Nephron progenitor cell (in vitro differentiated cells): ENCODE data around the gene WDR55.

Experiments
- DNase-seq: peaks from one replicate; pipeline ENCODE4 v3.0.0; 2021
- H3K27ac Mint-ChIP-seq: 2 replicates; pipeline ENCODE4 v1.8.0; 2021; ENCODE audit warnings: mild to moderate bottlenecking, moderate library complexity, mixed read lengths
- H3K27me3 Mint-ChIP-seq: 2 replicates; pipeline ENCODE4 v1.8.0; 2021; ENCODE audit warnings: mild to moderate bottlenecking, low read depth, mixed read lengths; ENCODE audit not compliant: poor library complexity
- H3K36me3 Mint-ChIP-seq: 2 replicates; pipeline ENCODE4 v1.8.0; 2021; ENCODE audit warnings: low read depth, mixed read lengths
- H3K4me1 Mint-ChIP-seq: 2 replicates; pipeline ENCODE4 v1.8.0; 2021; ENCODE audit warnings: mixed read lengths
- H3K4me3 Mint-ChIP-seq: 2 replicates; pipeline ENCODE4 v1.8.0; 2021; ENCODE audit warnings: mild to moderate bottlenecking, moderate library complexity, mixed read lengths
- H3K9me3 Mint-ChIP-seq: 2 replicates; pipeline ENCODE4 v1.8.0; 2021; ENCODE audit warnings: mild to moderate bottlenecking, moderate library complexity, mixed read lengths
- TF ChIP-seq, protein P1 (sequence below): fragments of 200-600 bp; sonication (generic); IDR thresholded peaks from 2 replicates; pipeline ENCODE4 v1.5.0; 2021; ENCODE audit warnings: antibody characterized with exemption

The WDR55 gene

GRCh38 chr5:140671472-140672125 is 6.9 kb downstream of the WDR55 start:
- TF ChIP-seq, protein P1, sequence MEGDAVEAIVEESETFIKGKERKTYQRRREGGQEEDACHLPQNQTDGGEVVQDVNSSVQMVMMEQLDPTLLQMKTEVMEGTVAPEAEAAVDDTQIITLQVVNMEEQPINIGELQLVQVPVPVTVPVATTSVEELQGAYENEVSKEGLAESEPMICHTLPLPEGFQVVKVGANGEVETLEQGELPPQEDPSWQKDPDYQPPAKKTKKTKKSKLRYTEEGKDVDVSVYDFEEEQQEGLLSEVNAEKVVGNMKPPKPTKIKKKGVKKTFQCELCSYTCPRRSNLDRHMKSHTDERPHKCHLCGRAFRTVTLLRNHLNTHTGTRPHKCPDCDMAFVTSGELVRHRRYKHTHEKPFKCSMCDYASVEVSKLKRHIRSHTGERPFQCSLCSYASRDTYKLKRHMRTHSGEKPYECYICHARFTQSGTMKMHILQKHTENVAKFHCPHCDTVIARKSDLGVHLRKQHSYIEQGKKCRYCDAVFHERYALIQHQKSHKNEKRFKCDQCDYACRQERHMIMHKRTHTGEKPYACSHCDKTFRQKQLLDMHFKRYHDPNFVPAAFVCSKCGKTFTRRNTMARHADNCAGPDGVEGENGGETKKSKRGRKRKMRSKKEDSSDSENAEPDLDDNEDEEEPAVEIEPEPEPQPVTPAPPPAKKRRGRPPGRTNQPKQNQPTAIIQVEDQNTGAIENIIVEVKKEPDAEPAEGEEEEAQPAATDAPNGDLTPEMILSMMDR: no peak
- Mint-ChIP-seq H3K4me1 (peaks cover 1% of the 10 kb centered on the region), H3K27me3 (peaks cover 4% of the 10 kb centered on the region), H3K4me3 (no peak overlapping the region), H3K27ac (peak overlapping the region; percentile 39), H3K36me3 (peaks cover 62% of the 10 kb centered on the region), H3K9me3 (no peaks in the 10 kb centered on the region)
- DNase-seq: no peak

DNA sequence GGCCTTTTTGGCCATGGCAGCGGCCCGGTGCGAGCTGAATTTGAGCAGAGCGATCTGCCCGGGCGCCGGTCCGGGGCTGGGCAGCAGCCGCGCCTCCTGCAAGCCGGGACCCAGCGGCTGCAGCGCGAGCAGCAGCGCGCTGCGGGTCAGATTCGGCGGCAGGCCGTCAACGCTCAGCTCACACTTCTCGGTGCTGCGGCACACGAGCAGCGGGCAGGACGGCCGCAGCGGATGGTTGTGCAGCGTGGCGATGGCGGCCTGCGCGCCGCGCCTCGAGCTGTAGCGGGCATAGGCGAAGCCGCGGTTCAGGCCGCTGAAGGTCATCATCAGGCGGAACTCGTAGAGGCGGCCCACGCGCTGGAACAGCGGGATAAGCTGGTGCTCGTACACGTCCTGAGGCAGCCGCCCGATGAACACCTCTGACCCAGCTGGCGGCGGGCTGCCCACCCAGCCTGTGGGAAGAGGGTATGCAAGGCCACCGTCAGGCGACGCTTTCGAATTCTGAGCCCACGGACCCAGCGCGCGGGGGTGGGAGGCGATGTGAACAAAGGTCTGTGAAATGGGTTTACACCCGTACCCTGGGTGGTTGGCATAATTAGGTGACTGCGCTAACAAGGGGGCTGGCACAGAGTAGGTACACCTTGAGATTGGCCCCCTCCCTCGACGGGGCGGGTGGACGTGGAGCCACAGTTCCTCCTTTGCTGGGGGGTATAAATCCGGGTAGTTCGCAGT is 7.9 kb downstream of the WDR55 start:
- peak; percentile 41 for DNase-seq
- Mint-ChIP-seq H3K27me3 (peaks cover 4% of the 10 kb centered on the region), H3K4me3 (no peak overlapping the region), H3K9me3 (no peaks in the 10 kb centered on the region), H3K36me3 (peaks cover 60% of the 10 kb centered on the region), H3K4me1 (no peaks in the 10 kb centered on the region), H3K27ac (no peak overlapping the region)
- TF ChIP-seq, protein P1: no peak

DNA sequence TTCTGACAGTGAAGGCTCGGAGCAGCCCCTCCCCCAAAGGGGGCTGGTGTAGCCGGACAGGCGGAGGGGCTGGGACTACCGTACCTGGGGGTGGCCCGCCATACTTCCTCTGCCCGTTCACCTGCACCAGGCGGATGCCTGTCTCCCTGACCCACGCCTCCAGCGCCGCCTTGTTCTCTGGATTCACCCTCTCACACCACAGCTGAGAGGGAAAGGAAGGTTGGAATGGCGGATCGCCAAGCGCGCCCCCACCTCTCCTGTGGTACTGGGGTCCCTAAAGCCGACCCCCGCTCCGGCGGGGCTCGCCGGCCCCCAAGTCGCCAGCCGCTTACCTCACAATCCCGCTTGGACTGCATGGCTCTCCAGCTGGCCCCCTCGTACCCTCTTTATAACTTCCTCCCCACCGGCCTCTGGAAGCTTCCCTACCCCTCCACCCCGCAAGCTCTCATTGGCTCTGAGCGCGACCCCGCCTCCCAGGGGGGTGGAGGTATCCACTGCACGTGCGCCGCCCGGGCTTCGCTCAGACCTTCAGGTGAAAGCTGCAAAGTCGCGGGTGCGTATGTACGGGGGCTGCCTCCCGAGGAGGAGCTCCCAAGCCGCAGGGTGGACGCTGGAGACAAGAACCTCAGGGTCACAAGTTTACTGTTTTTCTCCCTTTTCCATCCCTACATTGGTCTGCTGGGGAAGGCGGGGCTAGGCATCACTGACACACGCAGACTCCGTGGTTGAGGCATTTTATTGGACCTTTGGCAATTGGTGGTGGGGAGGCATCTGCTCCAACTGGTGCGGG is 8.7 kb downstream of the WDR55 start, which contains the start of gene DND1:
Gene DND1 (minus strand): TSS at position 390 of the 790 bp plus-strand sequence. CDS start 34 bp downstream, at position 356.
- TF ChIP-seq, protein P1: no peak
- H3K27ac Mint-ChIP-seq: peak within 1 kb of the TSS; percentile 81
- peaks cover 4% of the 10 kb centered on the region for H3K27me3 Mint-ChIP-seq
- H3K4me1 Mint-ChIP-seq: no peaks in the 10 kb centered on the region
- no peak within 1 kb of the TSS for H3K4me3 Mint-ChIP-seq
- H3K9me3 Mint-ChIP-seq: no peaks in the 10 kb centered on the region
- H3K36me3 Mint-ChIP-seq: peaks cover 60% of the 10 kb centered on the region
- no peak for DNase-seq

GRCh38 chr5:140674211-140674610 is 9.5 kb downstream of the WDR55 start:
- DNase-seq: no peak
- Mint-ChIP-seq H3K9me3 (no peaks in the 10 kb centered on the region), H3K4me3 (no peak overlapping the region), H3K36me3 (peaks cover 57% of the 10 kb centered on the region), H3K4me1 (no peaks in the 10 kb centered on the region), H3K27ac (peak overlapping the region; percentile 81), H3K27me3 (peaks cover 4% of the 10 kb centered on the region)
- TF ChIP-seq, protein P1: no peak

- H3K27ac Mint-ChIP-seq: peak overlapping the region; percentile 75
- peaks cover 4% of the 10 kb centered on the region for H3K27me3 Mint-ChIP-seq
- TF ChIP-seq, protein P1: no peak
- no peaks in the 10 kb centered on the region for H3K4me1 Mint-ChIP-seq
- no peaks in the 10 kb centered on the region for H3K9me3 Mint-ChIP-seq
- no peak overlapping the region for H3K4me3 Mint-ChIP-seq
- H3K36me3 Mint-ChIP-seq: peaks cover 57% of the 10 kb centered on the region
- no peak for DNase-seq
These were observed 9.9 kb downstream of the WDR55 start for GRCh38 chr5:140674629-140675028.
